Erythroblast (primary cell): ENCODE data around the gene DENND5B.

Experiments
- GATA1 ChIP-seq: IDR thresholded peaks from 2 replicates; pipeline ENCODE4 v1.6.1; 2011; ENCODE audit warnings: low read depth, mild to moderate bottlenecking, control low read depth, low read length, moderate library complexity
- POLR2A ChIP-seq: IDR thresholded peaks from 2 replicates; pipeline ENCODE4 v1.6.1; 2011; ENCODE audit warnings: mild to moderate bottlenecking, low read length

GRCh38 chr12:31589904-31590641 is 863 bp downstream of the DENND5B start:
- peak; percentile 23 for TF ChIP-seq POLR2A
- TF ChIP-seq GATA1, result no peak
